SK-N-SH (cell line): ENCODE results near the gene CCDC34.

Experiments
- POLR2AphosphoS5 ChIP-seq: IDR thresholded peaks from 2 replicates; pipeline ENCODE4 v1.6.1; 2012; ENCODE audit warnings: low read depth, low read length
- RFX5 ChIP-seq: IDR thresholded peaks from 2 replicates; pipeline ENCODE4 v1.6.1; 2012; ENCODE audit warnings: mild to moderate bottlenecking, improper control_type of control experiment, low read length
- USF2 ChIP-seq: fragments of 150-350 bp; IDR thresholded peaks from 2 replicates; pipeline ENCODE4 v1.6.1; 2017; ENCODE audit warnings: antibody characterized with exemption, low read length, low read depth, borderline replicate concordance
- TF ChIP-seq, protein P1 (sequence below): fragments of 200-600 bp; sonication (generic); IDR thresholded peaks from 2 replicates; pipeline ENCODE4 v1.6.1; 2017; ENCODE audit warnings: antibody characterized with exemption, mild to moderate bottlenecking, moderate library complexity

GRCh38 chr11:27388001-27388400, 25.0 kb upstream of the CCDC34 start:
- TF ChIP-seq, protein P1, sequence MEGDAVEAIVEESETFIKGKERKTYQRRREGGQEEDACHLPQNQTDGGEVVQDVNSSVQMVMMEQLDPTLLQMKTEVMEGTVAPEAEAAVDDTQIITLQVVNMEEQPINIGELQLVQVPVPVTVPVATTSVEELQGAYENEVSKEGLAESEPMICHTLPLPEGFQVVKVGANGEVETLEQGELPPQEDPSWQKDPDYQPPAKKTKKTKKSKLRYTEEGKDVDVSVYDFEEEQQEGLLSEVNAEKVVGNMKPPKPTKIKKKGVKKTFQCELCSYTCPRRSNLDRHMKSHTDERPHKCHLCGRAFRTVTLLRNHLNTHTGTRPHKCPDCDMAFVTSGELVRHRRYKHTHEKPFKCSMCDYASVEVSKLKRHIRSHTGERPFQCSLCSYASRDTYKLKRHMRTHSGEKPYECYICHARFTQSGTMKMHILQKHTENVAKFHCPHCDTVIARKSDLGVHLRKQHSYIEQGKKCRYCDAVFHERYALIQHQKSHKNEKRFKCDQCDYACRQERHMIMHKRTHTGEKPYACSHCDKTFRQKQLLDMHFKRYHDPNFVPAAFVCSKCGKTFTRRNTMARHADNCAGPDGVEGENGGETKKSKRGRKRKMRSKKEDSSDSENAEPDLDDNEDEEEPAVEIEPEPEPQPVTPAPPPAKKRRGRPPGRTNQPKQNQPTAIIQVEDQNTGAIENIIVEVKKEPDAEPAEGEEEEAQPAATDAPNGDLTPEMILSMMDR, result no peak
- TF ChIP-seq USF2, result no peak
- TF ChIP-seq RFX5, result no peak
- TF ChIP-seq POLR2AphosphoS5, result no peak
